Sigmoid colon (tissue), 4 donors: ENCODE measurements around the gene MAPK12.

Source experiments
- CTCF ChIP-seq, 4 experiments: fragments of 450-650 bp in 3 of 4; fragments of 200-600 bp in 1 of 4; IDR thresholded peaks; one replicate each; pipeline ENCODE4 v1.5.1; 2016 to 2019; ENCODE audit warnings: antibody characterized with exemption in 4 of 4, mild to moderate bottlenecking in 3 of 4, moderate library complexity in 2 of 4
- POLR2A ChIP-seq, 2 donors: fragments of 450-650 bp; IDR thresholded peaks; one replicate each; pipeline ENCODE4 v1.6.1; 2016; ENCODE audit warnings: antibody characterized with exemption in 2 of 2, mild to moderate bottlenecking in 2 of 2, moderate library complexity in 2 of 2
- POLR2AphosphoS5 ChIP-seq, 4 donors: sonication (generic); formaldehyde crosslinking; IDR thresholded peaks; one replicate each; pipeline ENCODE4 v1.6.1; 2017; ENCODE audit warnings: antibody characterized with exemption in 4 of 4

DNA sequence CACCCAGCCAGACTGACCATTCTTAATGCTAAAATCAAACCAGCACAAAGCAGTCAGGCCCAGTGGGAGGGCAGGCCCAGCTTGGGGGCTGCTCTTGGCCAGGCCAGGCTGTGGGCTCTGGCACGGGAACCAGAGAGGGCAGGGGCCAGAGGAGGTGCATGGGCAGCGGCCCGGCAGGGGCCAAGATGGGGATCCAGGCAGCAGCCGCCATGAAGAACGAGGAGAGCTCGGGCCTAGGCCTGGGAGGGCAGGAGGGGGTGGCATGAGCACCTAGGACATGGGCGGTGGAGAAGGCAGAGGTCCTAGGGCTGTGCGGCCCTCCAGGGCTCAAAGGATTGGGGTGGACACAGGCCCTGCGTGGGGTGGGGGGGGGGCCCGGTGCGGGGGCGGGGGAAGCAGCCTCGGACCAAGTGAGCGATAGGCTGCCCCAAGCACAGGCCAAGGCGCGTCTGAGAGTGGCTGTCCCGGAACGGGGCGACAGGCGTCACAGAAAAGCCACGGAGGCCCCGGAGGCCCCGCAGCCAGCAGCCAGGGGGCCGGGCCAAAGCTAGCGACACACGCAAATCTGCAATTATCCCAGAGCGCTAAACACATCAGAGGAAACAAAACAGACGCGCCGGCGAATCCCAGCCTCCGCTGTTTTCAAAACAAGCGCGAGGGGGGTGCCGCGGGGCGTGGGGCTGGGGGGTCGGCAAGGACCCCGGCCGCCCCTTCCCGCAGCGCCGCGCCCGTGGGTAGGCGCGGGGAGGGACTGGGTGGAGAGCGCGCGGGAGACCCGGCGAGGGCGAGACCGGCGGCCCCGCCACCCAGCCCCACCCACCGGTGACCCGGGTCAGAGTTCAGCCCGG lies 37.7 kb upstream of the MAPK12 start:
- TF ChIP-seq CTCF (IDR thresholded peaks at IDR 0.05): no peak
- no peak for TF ChIP-seq POLR2A (IDR thresholded peaks at IDR 0.05)
- TF ChIP-seq POLR2AphosphoS5 (IDR thresholded peaks at IDR 0.05): no peak
